ENCODE data around the gene DCXR. TPM values are rescaled to one million over a fixed set of nuclear protein-coding genes. Genes with fewer than 3 reads are reported as not detected.

Gene DCXR
- total and polyA plus RNA-seq, 2 donors (not counting 1 experiment from before 2014, with no cell fraction given): 63.9 to 143 TPM

DNA sequence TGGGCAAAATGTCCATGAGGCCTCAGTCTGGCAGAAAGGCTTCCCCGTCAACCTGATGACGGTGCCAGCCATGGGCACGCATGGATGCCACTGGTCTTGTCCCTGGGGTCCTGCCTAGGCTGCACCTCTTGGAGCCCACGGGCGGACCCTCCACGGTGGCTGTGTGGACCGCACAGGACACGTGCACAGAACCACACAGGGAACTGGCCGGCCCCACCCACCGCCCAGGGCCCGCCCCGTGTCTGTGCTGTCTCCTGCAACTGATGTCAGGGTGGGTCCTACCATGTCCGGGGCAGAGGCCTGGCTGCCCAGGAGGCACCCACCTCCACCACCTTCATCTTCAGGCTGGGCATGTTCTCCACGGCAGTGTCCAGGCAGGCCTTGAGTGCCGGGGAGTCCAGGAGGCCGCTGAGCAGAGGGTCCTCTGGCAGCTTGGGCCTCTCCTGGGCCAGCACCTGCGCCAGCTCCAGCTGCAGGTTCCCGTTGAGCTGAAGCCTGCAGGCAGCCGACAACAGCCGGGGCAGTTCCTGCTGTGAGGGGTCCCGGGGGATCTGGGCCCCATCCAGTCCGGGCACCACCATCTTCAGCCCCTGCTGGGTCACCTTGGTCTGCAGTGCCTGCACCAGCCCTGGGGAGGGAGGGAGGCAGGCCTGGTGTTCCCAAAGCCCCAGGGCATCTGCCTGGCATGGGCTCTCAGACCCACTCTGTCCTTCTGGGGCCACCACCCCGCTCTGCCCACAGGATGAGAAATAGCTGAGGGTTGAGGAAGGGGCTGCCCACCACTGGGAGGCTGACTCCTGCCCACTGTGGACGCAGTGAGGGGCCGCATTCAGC is 48.7 kb upstream of the DCXR start:
- Histone ChIP-seq H2AFZ (ENCODE audit: insufficient read depth, low read depth, low read length, poor library complexity, severe bottlenecking) (no peak overlapping the region), H3K27me3 (replicated peaks in 1 of 4; ENCODE audit: control extremely low read depth in 1 of 4, control insufficient read depth in 3 of 4, insufficient read depth in 4 of 4, low read length in 3 of 4) (no peaks in the 10 kb centered on the region), H3K79me2 (ENCODE audit: control insufficient read depth, insufficient read depth, low read length) (no peaks in the 10 kb centered on the region), H3K4me2 (replicated peaks; ENCODE audit: low read depth, low read length, poor library complexity, severe bottlenecking) (no peak overlapping the region), H3K4me3 (ENCODE audit: control extremely low read depth in 1 of 5, extremely low read depth in 1 of 5, insufficient read depth in 1 of 5, low read depth in 2 of 5, low read length in 4 of 5) (no peak overlapping the region), H4K20me1 (ENCODE audit: control insufficient read depth, insufficient read depth, low read length, poor library complexity, severe bottlenecking) (no peaks in the 10 kb centered on the region), H3K9me3 (ENCODE audit: control extremely low read depth in 1 of 3, control insufficient read depth in 2 of 3, insufficient read depth in 1 of 3, low read length in 2 of 3) (no peaks in the 10 kb centered on the region), H3K36me3 (replicated peaks in 1 of 2; ENCODE audit: control extremely low read depth in 1 of 2, control insufficient read depth in 1 of 2, extremely low read depth in 1 of 2, insufficient read depth in 2 of 2, low read length in 1 of 2) (peaks cover 0 to 70% of the 10 kb centered on the region in 2 experiments), H3K9ac (ENCODE audit: low read length) (no peak overlapping the region), H3K4me1 (ENCODE audit: control insufficient read depth in 2 of 2, insufficient read depth in 2 of 2, low read length in 2 of 2) (no peaks in the 10 kb centered on the region), H3K27ac (ENCODE audit: low read length in 2 of 2) (no peak overlapping the region)
- ChIA-PET CTCF (no interaction called here), POLR2A (no interaction called here)
- intact Hi-C loops (cut with micrococcal nuclease): no loop called here
- H3K27ac Mint-ChIP-seq: no peak overlapping the region
- no peak for DNase-seq
- ATAC-seq (ENCODE audit: low read depth): no peak
- H3K9me3 Mint-ChIP-seq (ENCODE audit: insufficient read depth): no peaks in the 10 kb centered on the region
- no peak overlapping the region for H3K4me3 Mint-ChIP-seq
- H3K4me1 Mint-ChIP-seq: no peaks in the 10 kb centered on the region
- H3K27me3 Mint-ChIP-seq: no peaks in the 10 kb centered on the region
- TF ChIP-seq, protein P1, sequence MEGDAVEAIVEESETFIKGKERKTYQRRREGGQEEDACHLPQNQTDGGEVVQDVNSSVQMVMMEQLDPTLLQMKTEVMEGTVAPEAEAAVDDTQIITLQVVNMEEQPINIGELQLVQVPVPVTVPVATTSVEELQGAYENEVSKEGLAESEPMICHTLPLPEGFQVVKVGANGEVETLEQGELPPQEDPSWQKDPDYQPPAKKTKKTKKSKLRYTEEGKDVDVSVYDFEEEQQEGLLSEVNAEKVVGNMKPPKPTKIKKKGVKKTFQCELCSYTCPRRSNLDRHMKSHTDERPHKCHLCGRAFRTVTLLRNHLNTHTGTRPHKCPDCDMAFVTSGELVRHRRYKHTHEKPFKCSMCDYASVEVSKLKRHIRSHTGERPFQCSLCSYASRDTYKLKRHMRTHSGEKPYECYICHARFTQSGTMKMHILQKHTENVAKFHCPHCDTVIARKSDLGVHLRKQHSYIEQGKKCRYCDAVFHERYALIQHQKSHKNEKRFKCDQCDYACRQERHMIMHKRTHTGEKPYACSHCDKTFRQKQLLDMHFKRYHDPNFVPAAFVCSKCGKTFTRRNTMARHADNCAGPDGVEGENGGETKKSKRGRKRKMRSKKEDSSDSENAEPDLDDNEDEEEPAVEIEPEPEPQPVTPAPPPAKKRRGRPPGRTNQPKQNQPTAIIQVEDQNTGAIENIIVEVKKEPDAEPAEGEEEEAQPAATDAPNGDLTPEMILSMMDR (IDR thresholded peaks at IDR 0.05): no peak
- no peak for TF ChIP-seq EZH2 (IDR thresholded peaks at IDR 0.05; ENCODE audit: borderline replicate concordance, insufficient read depth, low read depth, low read length, poor library complexity, severe bottlenecking)
- 93% methylated on average over 25 of the region's 25 CpGs for WGBS (ENCODE audit: insufficient coverage)

All from B cell (primary cell).